CD4-positive, CD25-positive, alpha-beta regulatory T cell (primary cell): Measurements from ENCODE around the gene ATP1A3. TPM values are rescaled to one million over a fixed set of nuclear protein-coding genes. Genes with fewer than 3 reads are reported as not detected.

ENCODE experiments used
- ATAC-seq, 2 donors: fragments of 150-1000 bp; cut with Tn5 transposase; one replicate each; pipeline ENCODE4 v1.10.0; 2021; ENCODE audit warnings: low read depth in 2 of 2, moderate number of reproducible peaks in 2 of 2, moderate library complexity in 1 of 2
- DNase-seq, 3 donors: peaks; one replicate each; pipeline versions ENCODE4 v3.0.0 to v3.0.0-alpha.2; 2012 to 2022; ENCODE audit warnings: mixed read lengths in 1 of 3
- H3K27ac ChIP-seq: one replicate; pipeline ENCODE4 v1.7.0; 2013; ENCODE audit warnings: mild to moderate bottlenecking, low read length; ENCODE audit not compliant: insufficient read depth, poor library complexity, severe bottlenecking
- H3K27me3 ChIP-seq: one replicate; pipeline ENCODE4 v1.7.0; 2013; ENCODE audit warnings: low read length; ENCODE audit not compliant: control insufficient read depth, insufficient read depth
- H3K36me3 ChIP-seq: one replicate; pipeline ENCODE4 v1.7.0; 2013; ENCODE audit warnings: mild to moderate bottlenecking, low read length, moderate library complexity; ENCODE audit not compliant: control insufficient read depth, insufficient read depth
- H3K4me1 ChIP-seq: 2 replicates; pipeline ENCODE4 v1.7.0; 2013; ENCODE audit warnings: mild to moderate bottlenecking, low read length; ENCODE audit not compliant: insufficient read depth, control insufficient read depth, poor library complexity, severe bottlenecking
- H3K4me3 ChIP-seq: one replicate; pipeline ENCODE4 v1.7.0; 2013; ENCODE audit warnings: low read depth, mild to moderate bottlenecking, low read length, moderate library complexity
- H3K9me3 ChIP-seq, 2 experiments: 1 replicate in 1 of 2; 2 replicates in 1 of 2; pipeline ENCODE4 v1.7.0; 2013; ENCODE audit warnings: low read length in 2 of 2, mild to moderate bottlenecking in 1 of 2, moderate library complexity in 1 of 2; ENCODE audit not compliant: control insufficient read depth in 2 of 2
- H3K27ac Mint-ChIP-seq, 3 donors: one replicate each; pipeline ENCODE4 v1.8.0; 2020 to 2022; ENCODE audit warnings: mild to moderate bottlenecking in 3 of 3, mixed read lengths in 3 of 3, moderate library complexity in 2 of 3
- H3K27me3 Mint-ChIP-seq: one replicate; pipeline ENCODE4 v1.8.0; 2022; ENCODE audit warnings: mild to moderate bottlenecking, mixed read lengths
- H3K36me3 Mint-ChIP-seq: one replicate; pipeline ENCODE4 v1.8.0; 2020; ENCODE audit warnings: mixed read lengths
- H3K4me1 Mint-ChIP-seq, 4 donors: one replicate each; pipeline ENCODE4 v1.8.0; 2020 to 2022; ENCODE audit warnings: mixed read lengths in 4 of 4, mild to moderate bottlenecking in 1 of 4
- H3K4me3 Mint-ChIP-seq, 4 donors: one replicate each; pipeline ENCODE4 v1.8.0; 2020 to 2022; ENCODE audit warnings: mild to moderate bottlenecking in 4 of 4, mixed read lengths in 4 of 4, moderate library complexity in 3 of 4
- H3K9me3 Mint-ChIP-seq, 7 donors: one replicate each; pipeline ENCODE4 v1.8.0; 2020 to 2022; ENCODE audit warnings: mixed read lengths in 7 of 7, mild to moderate bottlenecking in 3 of 7, moderate library complexity in 2 of 7
- polyA plus RNA-seq, 4 donors: library from polyadenylated mRNA; unstranded; fragments of 300-500 nt; fragmentation: Illumina TruSeq; gene quantifications; one replicate each; pipeline ENCODE4 v1.2.3, GENCODE V29; 2021
- total RNA-seq: library from RNA; stranded (reverse); gene quantifications from one replicate; pipeline ENCODE4 v1.2.3, GENCODE V29; 2022

The ATP1A3 gene
- total and polyA plus RNA-seq, 5 donors from 2014 or later = 0.92 to 11.1 (median 1.9) TPM

DNA sequence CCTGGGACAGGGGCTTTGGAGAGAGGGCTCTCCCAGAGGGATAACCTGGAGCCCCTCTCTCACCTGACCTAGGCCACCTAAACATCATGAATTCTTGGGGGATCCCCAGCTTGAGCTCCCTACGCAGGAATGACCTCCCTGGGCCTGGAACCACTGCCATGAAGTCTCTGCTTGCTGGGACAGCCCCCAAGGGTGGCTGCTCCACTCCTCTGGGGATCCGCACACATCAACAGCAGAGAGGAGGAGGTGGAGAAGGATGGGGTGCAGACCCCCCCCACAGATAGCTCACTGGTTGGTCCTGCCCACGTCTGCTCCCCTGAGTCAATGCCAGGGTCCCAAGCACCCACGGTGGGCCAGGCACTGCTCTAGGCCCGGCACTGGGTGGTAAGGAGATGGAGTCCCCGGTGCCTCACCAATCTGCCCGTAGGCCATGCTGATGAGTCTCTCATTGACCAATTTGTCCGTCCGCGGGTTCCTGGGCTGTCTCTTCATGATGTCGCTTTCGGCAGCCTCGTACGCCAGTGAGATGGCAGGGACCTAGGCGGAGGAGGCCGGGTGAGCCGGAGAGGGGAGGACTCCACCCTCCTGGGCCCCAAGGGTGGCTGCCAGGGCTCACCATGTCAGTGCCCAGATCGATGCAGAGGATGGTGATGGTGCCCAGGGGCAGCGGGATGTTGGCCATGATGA lies 24.1 kb downstream of the ATP1A3 start:
- Histone ChIP-seq H3K27me3 (no peaks in the 10 kb centered on the region), H3K27ac (no peak overlapping the region), H3K9me3 (no peaks in the 10 kb centered on the region), H3K36me3 (no peaks in the 10 kb centered on the region), H3K4me1 (no peaks in the 10 kb centered on the region), H3K4me3 (no peak overlapping the region)
- Mint-ChIP-seq H3K27me3 (no peaks in the 10 kb centered on the region), H3K36me3 (peaks cover 11% of the 10 kb centered on the region), H3K4me1 (no peaks in the 10 kb centered on the region), H3K4me3 (peak overlapping the region in 1 of 4 donors; percentile 58), H3K27ac (no peak overlapping the region), H3K9me3 (peaks cover 0 to 1% (median 0%) of the 10 kb centered on the region in 7 donors)
- no peak for ATAC-seq
- no peak for DNase-seq

DNA sequence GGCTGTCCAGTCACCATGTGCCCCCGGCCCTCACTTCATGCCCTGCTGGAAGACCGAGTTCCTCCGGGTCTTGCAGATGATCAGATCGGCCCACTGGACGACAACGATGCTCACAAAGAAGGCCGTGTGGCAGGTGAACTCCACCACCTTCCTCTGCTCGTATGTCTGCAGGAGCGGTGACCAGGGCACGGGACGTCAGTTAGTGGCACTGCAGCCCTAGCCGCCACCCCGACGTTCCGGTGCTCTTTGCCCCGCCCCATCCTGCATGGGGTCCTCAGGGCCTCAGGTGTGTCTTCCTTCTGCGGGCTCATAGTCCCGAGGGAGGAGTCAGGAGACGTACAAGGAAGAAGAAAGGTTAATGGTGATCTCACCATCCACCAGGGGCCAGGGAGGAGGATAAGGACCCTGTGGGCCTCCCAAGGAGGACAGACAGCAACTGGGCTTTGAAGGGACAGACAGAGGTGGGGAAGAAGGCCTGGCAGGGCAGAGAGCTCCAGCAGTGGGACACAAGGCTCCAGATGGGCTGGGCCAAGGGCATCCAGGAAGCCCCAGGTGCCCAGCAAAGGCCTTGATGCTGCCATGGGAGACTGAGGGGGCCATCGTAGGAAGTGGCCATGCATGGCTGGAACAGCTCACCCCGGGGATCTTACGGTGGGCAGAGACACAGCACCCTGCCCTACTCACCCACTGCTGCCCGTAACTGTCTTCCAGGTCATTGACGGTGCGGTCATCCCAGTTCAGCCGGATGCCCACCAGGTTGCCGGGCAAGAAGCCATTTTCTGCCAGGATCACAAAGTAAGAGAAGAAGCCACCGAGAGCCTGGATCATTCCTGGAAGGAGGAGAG lies 25.1 kb downstream of the ATP1A3 start:
- no peaks in the 10 kb centered on the region for H3K9me3 ChIP-seq
- no peak overlapping the region for H3K27ac Mint-ChIP-seq
- peaks cover 0 to 1% (median 0%) of the 10 kb centered on the region in 7 donors for H3K9me3 Mint-ChIP-seq
- DNase-seq = no peak
- no peaks in the 10 kb centered on the region for H3K4me1 Mint-ChIP-seq
- H3K27me3 ChIP-seq = no peaks in the 10 kb centered on the region
- H3K27ac ChIP-seq = no peak overlapping the region
- H3K4me3 Mint-ChIP-seq = no peak overlapping the region
- no peak for ATAC-seq
- H3K27me3 Mint-ChIP-seq = no peaks in the 10 kb centered on the region
- no peaks in the 10 kb centered on the region for H3K36me3 ChIP-seq
- H3K4me1 ChIP-seq = no peaks in the 10 kb centered on the region
- no peak overlapping the region for H3K4me3 ChIP-seq
- peaks cover 11% of the 10 kb centered on the region for H3K36me3 Mint-ChIP-seq

DNA sequence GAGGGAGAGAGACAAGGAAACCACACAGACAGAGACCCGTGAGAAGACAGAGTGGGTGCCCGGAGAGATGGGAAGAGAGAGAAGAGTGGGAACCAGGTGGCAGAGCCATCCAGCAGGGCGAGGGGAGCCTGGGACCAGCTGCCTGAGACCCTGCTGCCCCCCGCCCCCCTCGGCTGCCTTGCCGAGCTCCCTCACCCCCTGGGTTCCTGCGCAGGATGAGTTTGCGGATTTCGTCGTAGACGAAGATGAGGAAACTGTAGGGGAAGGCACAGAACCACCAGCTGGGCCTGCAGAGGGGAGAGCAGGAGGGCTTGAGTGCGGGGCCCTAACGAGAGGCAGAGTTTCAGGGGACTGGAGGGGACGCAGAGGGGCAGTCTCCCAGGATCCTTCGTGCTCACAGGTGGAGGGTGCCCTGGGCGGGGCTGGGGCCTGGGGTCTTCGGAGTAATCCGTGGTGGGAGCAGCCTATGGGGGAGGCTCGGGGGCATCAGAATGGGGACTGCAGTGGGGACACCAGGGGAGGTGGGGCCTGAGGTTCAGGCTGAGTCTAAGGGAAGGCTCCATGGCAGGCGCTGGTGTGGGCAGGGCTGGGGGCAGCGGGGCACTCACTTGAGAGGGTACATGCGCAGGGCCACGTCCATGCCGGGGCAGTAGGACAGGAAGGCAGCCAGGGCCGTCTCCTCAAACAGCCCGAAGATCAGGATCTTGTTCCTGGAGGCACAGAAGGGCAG lies 26.8 kb downstream of the ATP1A3 start:
- H3K27ac Mint-ChIP-seq = no peak overlapping the region
- H3K27ac ChIP-seq = no peak overlapping the region
- no peaks in the 10 kb centered on the region for H3K27me3 Mint-ChIP-seq

DNA sequence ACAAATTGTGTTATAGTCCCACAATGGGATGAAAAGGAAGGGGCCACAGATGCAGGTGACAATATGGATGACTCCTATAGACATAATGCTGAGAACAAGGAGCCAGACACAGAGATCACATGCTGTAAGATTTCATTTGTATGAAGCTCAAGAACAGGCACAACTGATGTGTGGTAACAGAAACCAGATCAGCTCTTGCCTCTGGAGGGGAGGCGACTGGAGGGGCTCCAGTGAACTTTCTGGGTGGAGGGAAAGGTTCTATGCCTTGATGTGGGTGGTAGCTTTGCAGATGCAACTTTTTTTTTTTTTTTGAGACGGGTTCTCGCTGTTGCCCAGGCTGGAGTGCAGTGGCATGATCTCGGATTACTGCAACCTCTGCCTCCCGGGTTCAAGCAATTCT lies 28.9 kb downstream of the ATP1A3 start:
- H3K27me3 Mint-ChIP-seq = no peaks in the 10 kb centered on the region
- ATAC-seq (no peak), DNase-seq (no peak)
- Histone ChIP-seq H3K9me3 (no peaks in the 10 kb centered on the region), H3K4me1 (no peaks in the 10 kb centered on the region), H3K27me3 (no peaks in the 10 kb centered on the region), H3K27ac (no peak overlapping the region), H3K36me3 (no peaks in the 10 kb centered on the region), H3K4me3 (no peak overlapping the region)
- H3K36me3 Mint-ChIP-seq = peaks cover 11% of the 10 kb centered on the region
- H3K9me3 Mint-ChIP-seq = peaks cover 0 to 1% (median 0%) of the 10 kb centered on the region in 7 donors
- H3K4me1 Mint-ChIP-seq = no peaks in the 10 kb centered on the region
- no peak overlapping the region for H3K4me3 Mint-ChIP-seq
- H3K27ac Mint-ChIP-seq = no peak overlapping the region

More for the DNA sequence above, 26.8 kb downstream of the ATP1A3 start:
- Mint-ChIP-seq H3K36me3 (peaks cover 11% of the 10 kb centered on the region), H3K4me3 (no peak overlapping the region), H3K4me1 (no peaks in the 10 kb centered on the region), H3K9me3 (peaks cover 0 to 1% (median 0%) of the 10 kb centered on the region in 7 donors)
- no peak overlapping the region for H3K4me3 ChIP-seq
- H3K9me3 ChIP-seq = no peaks in the 10 kb centered on the region
- ATAC-seq (no peak), DNase-seq (no peak)
- no peaks in the 10 kb centered on the region for H3K27me3 ChIP-seq
- H3K4me1 ChIP-seq = no peaks in the 10 kb centered on the region
- H3K36me3 ChIP-seq = no peaks in the 10 kb centered on the region

DNA sequence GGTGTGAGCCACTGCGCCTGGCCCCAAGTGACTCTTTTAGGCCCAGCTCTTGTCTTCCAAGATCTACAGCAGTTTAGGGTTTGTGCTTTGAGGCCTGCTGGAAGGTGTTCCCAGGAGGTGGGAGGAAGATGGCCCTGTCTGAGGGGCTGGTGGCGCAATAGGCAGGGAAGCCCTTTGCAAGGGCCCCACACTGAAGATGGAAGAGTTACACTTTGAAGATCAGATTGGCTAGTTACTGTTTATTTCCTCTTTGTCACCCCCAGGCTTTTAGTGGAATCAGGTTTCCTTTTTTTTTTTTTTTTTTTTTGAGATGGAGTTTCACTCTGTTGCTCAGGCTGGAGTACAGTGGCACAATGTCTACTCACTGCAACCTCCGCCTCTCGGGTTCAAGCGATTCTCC lies 33.1 kb downstream of the ATP1A3 start:
- DNase-seq = no peak
- Mint-ChIP-seq H3K27ac (no peak overlapping the region), H3K4me3 (peak overlapping the region in 3 of 4 donors; percentile 37 to 78 (median 47)), H3K27me3 (no peaks in the 10 kb centered on the region), H3K9me3 (no peaks in the 10 kb centered on the region), H3K4me1 (peaks cover 5 to 23% (median 12%) of the 10 kb centered on the region in 4 donors), H3K36me3 (peaks cover 6% of the 10 kb centered on the region)
- Histone ChIP-seq H3K4me3 (no peak overlapping the region), H3K9me3 (no peaks in the 10 kb centered on the region), H3K27me3 (no peaks in the 10 kb centered on the region), H3K4me1 (peaks cover 15% of the 10 kb centered on the region), H3K27ac (no peak overlapping the region), H3K36me3 (no peaks in the 10 kb centered on the region)
- ATAC-seq = no peak

DNA sequence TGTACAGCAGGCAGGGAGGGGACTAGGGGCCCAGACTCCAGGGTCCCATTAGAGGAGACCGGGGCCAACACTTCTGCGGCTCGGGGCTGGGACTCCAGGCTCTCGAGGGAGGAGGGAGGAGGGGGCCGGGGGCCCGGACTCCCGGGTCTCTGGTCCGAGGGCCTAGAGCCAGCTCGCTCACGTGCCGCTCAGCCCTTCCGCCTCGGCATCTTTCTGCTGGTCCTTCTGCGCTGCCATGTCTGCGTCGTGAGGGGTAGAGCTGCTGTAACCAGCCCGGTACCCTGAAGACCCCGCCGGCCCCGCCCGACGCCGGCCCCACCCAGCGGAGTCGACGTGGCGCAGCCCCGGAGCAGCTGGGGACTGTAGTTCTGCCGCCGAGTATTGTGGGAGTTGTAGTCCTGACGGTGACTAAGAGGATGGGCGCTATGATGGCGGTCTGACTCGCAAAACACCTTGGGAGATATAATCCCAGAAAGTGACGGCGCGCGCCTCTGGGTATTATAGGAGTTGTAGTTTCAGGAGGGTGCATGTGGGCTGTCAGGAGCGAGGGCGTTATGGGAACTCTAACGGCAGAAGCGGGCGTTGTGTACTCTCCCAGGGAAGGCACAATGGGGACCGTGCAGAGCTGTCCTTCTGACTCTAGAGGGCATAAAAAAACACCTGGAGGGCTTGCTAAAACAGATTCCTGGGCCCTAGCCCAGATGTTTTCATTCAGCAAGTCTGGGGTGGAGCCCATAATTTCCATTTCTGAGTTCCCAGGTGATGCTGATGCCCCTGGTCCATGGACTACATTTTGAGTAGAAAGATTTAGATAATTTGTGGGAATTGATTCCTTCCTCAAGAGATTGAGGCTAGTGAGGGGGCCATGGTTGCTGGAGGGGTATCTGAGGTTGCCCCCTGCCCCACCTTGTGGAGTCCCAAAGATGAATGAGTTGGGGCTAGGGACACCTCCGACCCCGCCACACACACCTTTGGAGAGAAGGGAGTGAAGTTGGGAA lies 34.7 kb downstream of the ATP1A3 start, which contains the start of gene RABAC1:
RABAC1 (minus strand) TSS at position 266 of the 998 bp plus-strand sequence; CDS start at position 237, 29 bp downstream.
- H3K9me3 Mint-ChIP-seq = no peaks in the 10 kb centered on the region
- no peaks in the 10 kb centered on the region for H3K27me3 Mint-ChIP-seq

More for the DNA sequence above, 34.7 kb downstream of the ATP1A3 start, which contains the start of gene RABAC1:
- Histone ChIP-seq H3K27me3 (no peaks in the 10 kb centered on the region), H3K9me3 (no peaks in the 10 kb centered on the region), H3K4me3 (peak within 1 kb of the TSS; percentile 62), H3K27ac (peak within 1 kb of the TSS; percentile 81), H3K36me3 (no peaks in the 10 kb centered on the region), H3K4me1 (peaks cover 15% of the 10 kb centered on the region)
- Mint-ChIP-seq H3K4me1 (peaks cover 5 to 23% (median 12%) of the 10 kb centered on the region in 4 donors), H3K36me3 (peaks cover 6% of the 10 kb centered on the region), H3K27ac (peak within 1 kb of the TSS; percentile 76 to 92 (median 85)), H3K4me3 (peak within 1 kb of the TSS; percentile 85 to 95 (median 92))
- ATAC-seq (peak; percentile 92 to 95), DNase-seq (peak; percentile 85 to 93 (median 87))
